ENCODE data around the gene SMG6.

Gene SMG6

DNA sequence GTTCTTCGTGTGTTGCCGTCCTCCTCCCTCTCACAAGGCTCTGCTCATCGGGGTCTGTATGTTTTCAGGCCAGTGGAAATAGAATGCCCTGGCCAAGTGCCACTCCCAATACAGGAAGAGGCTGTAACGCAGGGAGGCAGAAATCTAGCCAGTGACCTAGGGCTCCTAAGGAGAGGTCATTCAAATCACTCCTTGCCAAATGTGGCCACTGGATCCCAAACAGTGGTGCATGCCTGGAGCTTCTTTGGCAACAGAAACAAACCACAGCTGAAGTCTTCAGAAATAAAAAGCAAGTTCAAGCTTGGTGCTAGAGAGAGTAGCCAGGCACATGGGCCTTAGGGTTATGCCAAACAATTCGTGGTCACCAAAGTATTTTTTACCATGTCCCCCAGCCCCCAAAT is 66.1 kb downstream of the SMG6 start:
- TF ChIP-seq, protein P1, sequence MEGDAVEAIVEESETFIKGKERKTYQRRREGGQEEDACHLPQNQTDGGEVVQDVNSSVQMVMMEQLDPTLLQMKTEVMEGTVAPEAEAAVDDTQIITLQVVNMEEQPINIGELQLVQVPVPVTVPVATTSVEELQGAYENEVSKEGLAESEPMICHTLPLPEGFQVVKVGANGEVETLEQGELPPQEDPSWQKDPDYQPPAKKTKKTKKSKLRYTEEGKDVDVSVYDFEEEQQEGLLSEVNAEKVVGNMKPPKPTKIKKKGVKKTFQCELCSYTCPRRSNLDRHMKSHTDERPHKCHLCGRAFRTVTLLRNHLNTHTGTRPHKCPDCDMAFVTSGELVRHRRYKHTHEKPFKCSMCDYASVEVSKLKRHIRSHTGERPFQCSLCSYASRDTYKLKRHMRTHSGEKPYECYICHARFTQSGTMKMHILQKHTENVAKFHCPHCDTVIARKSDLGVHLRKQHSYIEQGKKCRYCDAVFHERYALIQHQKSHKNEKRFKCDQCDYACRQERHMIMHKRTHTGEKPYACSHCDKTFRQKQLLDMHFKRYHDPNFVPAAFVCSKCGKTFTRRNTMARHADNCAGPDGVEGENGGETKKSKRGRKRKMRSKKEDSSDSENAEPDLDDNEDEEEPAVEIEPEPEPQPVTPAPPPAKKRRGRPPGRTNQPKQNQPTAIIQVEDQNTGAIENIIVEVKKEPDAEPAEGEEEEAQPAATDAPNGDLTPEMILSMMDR (IDR thresholded peaks at IDR 0.05; ENCODE audit: extremely low read depth, insufficient read depth, missing control alignments): no peak

DNA sequence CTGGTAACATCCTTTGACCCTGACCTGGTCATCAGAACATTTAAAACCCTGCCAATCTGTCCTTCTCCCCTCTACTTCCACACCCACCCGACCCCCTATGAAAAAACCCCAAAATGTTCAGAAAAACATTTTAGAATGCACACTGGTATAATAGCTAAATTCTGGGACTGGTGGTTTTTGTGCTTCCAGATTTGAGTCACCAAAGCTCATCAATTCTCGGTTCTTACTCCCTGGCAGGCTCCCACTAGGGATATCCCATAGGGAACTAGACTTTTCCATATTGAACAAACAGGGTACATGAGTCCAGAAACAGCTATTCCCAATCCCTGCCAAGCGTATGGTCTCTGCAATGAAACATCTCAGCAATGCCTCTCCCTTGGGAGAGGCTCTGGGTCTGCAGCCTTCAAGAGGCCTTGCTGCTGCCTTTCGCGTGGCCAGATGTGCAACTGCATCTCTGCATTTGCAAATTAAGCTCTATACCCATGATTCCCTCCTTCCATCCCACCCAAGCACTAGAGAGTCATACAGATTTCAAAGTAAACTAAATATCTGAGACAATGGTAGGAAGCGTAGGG is 67.7 kb downstream of the SMG6 start:
- DNase-seq (ENCODE audit: low spot score): no peak
- in situ Hi-C loops (cut with MboI; ENCODE audit: low pct_unique_long_range_greater_than_20kb, low sequenced_read_pairs, unreplicated experiment): no loop called here
- TF ChIP-seq, protein P1 (IDR thresholded peaks at IDR 0.05; ENCODE audit: extremely low read depth, insufficient read depth, missing control alignments): no peak

More for the DNA sequence above, 66.1 kb downstream of the SMG6 start:
- DNase-seq (ENCODE audit: low spot score): no peak
- in situ Hi-C loops (cut with MboI; ENCODE audit: low pct_unique_long_range_greater_than_20kb, low sequenced_read_pairs, unreplicated experiment): no loop called here

DNA sequence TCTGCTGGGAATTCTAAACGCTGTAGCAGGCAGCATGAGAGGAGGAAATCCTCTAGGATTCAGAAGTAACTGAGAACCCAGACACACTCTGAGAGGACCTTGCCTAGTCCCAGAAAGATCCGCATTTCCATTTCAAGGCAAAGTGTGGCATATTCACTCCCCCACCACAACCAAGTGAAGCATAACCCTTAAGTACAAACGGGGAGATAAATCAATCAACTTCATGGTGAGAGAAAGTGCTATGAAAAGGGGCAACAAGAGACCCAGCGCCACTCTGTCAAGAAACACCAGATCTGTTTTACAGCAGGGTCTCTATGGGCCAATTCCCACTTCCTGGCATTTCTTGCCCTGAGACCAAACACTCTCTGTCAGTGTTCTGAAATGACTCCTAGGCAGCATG is 68.3 kb downstream of the SMG6 start:
- DNase-seq (ENCODE audit: low spot score): no peak
- TF ChIP-seq, protein P1 (IDR thresholded peaks at IDR 0.05; ENCODE audit: extremely low read depth, insufficient read depth, missing control alignments): no peak
- in situ Hi-C loops (cut with MboI; ENCODE audit: low pct_unique_long_range_greater_than_20kb, low sequenced_read_pairs, unreplicated experiment): no loop called here

DNA sequence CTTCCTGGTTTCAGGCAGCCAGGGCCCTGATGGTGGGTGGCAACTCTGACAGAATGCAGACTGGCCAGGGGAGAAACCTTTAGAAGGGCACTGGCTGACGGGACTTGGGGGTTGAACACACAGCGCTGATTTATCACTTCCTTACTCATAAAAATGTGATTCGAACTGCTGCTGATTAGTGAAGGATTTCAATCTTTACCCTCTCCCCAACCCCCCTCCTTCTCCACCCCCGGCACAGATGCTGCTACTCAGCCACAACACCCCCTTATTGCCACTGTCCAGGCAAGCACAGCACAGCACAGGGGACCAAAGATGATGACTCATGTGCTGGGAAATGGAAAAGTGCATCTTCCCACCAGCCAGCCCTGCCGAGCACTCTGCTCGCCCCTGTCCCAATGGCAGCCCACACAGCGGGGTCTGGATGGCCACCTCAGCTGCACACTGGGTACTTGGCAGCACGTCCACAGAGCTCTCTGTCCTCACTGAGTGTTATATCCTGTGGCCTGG is 70.1 kb downstream of the SMG6 start:
- DNase-seq (ENCODE audit: low spot score): no peak
- TF ChIP-seq, protein P1 (IDR thresholded peaks at IDR 0.05; ENCODE audit: extremely low read depth, insufficient read depth, missing control alignments): no peak
- in situ Hi-C loops (cut with MboI; ENCODE audit: low pct_unique_long_range_greater_than_20kb, low sequenced_read_pairs, unreplicated experiment): no loop called here

GRCh38 chr17:2232244-2232638 is 71.3 kb downstream of the SMG6 start:
- TF ChIP-seq, protein P1 (IDR thresholded peaks at IDR 0.05; ENCODE audit: extremely low read depth, insufficient read depth, missing control alignments): no peak
- DNase-seq (ENCODE audit: low spot score): no peak
- in situ Hi-C loops (cut with MboI; ENCODE audit: low pct_unique_long_range_greater_than_20kb, low sequenced_read_pairs, unreplicated experiment): no loop called here

DNA sequence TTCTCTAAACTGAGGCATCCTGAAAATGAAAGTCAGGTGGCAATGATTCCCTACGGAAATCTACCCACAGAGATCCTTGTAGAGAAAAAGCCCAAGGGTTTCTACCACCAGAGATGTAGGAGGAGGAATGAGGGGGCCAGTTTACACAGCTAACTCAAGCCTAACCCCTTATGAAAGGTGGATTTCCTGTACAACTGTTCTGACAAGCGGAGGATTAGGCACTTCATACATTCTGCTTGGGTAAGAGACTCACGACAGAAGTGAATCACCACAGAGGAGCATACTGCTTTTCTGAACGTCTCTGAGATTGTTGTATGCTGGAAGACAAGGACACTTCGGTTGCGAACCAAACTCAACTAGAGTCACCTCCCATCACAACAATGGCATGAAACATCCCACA is 72.7 kb downstream of the SMG6 start:
- no peak for DNase-seq (ENCODE audit: low spot score)
- in situ Hi-C loops (cut with MboI; ENCODE audit: low pct_unique_long_range_greater_than_20kb, low sequenced_read_pairs, unreplicated experiment): no loop called here
- TF ChIP-seq, protein P1 (IDR thresholded peaks at IDR 0.05; ENCODE audit: extremely low read depth, insufficient read depth, missing control alignments): no peak

All from GM13977 (cell line).